Panc1 (cell line): ENCODE results near the gene SYT9. TPM values are rescaled to one million over a fixed set of nuclear protein-coding genes. Genes with fewer than 3 reads are reported as not detected.

ENCODE experiments used
- ATAC-seq: fragments of 200-7000 bp; cut with Tn5 transposase; 2 replicates; pipeline ENCODE4 v1.9.1; 2020; ENCODE audit warnings: mild to moderate bottlenecking, moderate library complexity
- BruUV-seq: library from RNA; stranded (reverse); fragments of 400-500 nt; replicated peaks from 2 replicates; lab custom pipeline; 2021; lab: Mats Ljungman, UMichigan
- CTCF ChIA-PET: fragments of 300-600 bp; sonication (Branson Sonifier 250); formaldehyde crosslinking; loops from one replicate; lab custom pipeline; 2022; ENCODE audit warnings: antibody characterized with exemption; lab: Charles Lee
- POLR2A ChIA-PET: fragments of 300-600 bp; sonication (Branson Sonifier 250); formaldehyde crosslinking; loops from one replicate; lab custom pipeline; 2022; ENCODE audit warnings: antibody characterized with exemption; lab: Charles Lee
- DNase-seq: peaks from one replicate; pipeline ENCODE4 v3.0.0-alpha.2; 2010; ENCODE audit warnings: low read depth, low spot score
- H3K27ac ChIP-seq: 2 replicates; pipeline ENCODE4 v1.5.1; 2011; ENCODE audit warnings: mild to moderate bottlenecking, low read length, inconsistent platforms
- H3K27me3 ChIP-seq: fragments of 200-500 bp; sonication (Bioruptor generic); 2 replicates; pipeline ENCODE4 v1.6.0; 2014; ENCODE audit warnings: low read length, inconsistent platforms; ENCODE audit not compliant: control insufficient read depth, insufficient read depth
- H3K36me3 ChIP-seq: fragments of 200-500 bp; sonication (Bioruptor generic); 2 replicates; pipeline ENCODE4 v1.5.1; 2014; ENCODE audit warnings: inconsistent platforms, mild to moderate bottlenecking, low read length, moderate library complexity; ENCODE audit not compliant: control insufficient read depth, insufficient read depth
- H3K4me1 ChIP-seq: 2 replicates; pipeline ENCODE4 v1.5.1; 2011; ENCODE audit warnings: inconsistent platforms, mild to moderate bottlenecking, low read length, moderate library complexity; ENCODE audit not compliant: control insufficient read depth, insufficient read depth
- H3K4me3 ChIP-seq, 2 experiments: 2 replicates each; pipeline ENCODE4 v1.5.1; 2011 to 2012; ENCODE audit warnings: low read depth in 2 of 2, low read length in 2 of 2, mild to moderate bottlenecking in 2 of 2, inconsistent platforms in 1 of 2, moderate library complexity in 1 of 2
- H3K9me3 ChIP-seq: fragments of 200-500 bp; sonication (Bioruptor generic); 2 replicates; pipeline ENCODE4 v1.5.1; 2014; ENCODE audit warnings: low read depth, mild to moderate bottlenecking, inconsistent platforms, low read length, moderate library complexity; ENCODE audit not compliant: control insufficient read depth, insufficient read depth
- POLR2AphosphoS5 ChIP-seq: IDR thresholded peaks from 2 replicates; pipeline ENCODE4 v1.6.1; 2012; ENCODE audit warnings: mild to moderate bottlenecking, low read depth, low read length, moderate library complexity
- SIN3A ChIP-seq: IDR thresholded peaks from 2 replicates; pipeline ENCODE4 v1.6.1; 2012; ENCODE audit warnings: low read depth, mild to moderate bottlenecking, low read length, moderate library complexity, borderline replicate concordance; ENCODE audit not compliant: insufficient read depth
- TCF7L2 ChIP-seq: IDR thresholded peaks from 2 replicates; pipeline ENCODE4 v1.6.1; 2011; ENCODE audit warnings: mild to moderate bottlenecking, low read depth, low read length, inconsistent platforms
- in situ Hi-C: cut with HindIII; loops from 2 replicates; pipeline ENCODE4 v1.10.0; 2016; ENCODE audit warnings: low sequenced_read_pairs, low pct_unique_long_range_greater_than_20kb
- intact Hi-C: fragments of 100-400 bp; cut with micrococcal nuclease; formaldehyde crosslinking; loops from one replicate; pipeline ENCODE4 v1.10.0; 2022; ENCODE audit not compliant: unreplicated experiment
- total RNA-seq: library from RNA; stranded (reverse); gene quantifications from one replicate; pipeline ENCODE4 v1.2.1, GENCODE V29; 2021; ENCODE audit not compliant: unreplicated experiment
- TF ChIP-seq, protein P1 (sequence below): fragments of 450-650 bp; IDR thresholded peaks from 2 replicates; pipeline ENCODE4 v1.5.1; 2017; ENCODE audit warnings: mild to moderate bottlenecking
- TF ChIP-seq, protein P2 (sequence below), 2 experiments: IDR thresholded peaks; 2 replicates each; pipeline ENCODE4 v1.6.1; 2011 to 2012; ENCODE audit warnings: low read depth in 2 of 2, control low read depth in 1 of 2, low read length in 1 of 2, mild to moderate bottlenecking in 1 of 2, moderate library complexity in 1 of 2; ENCODE audit not compliant: insufficient read depth in 1 of 2

SYT9 gene
- total RNA-seq, 1 experiment from 2014 or later = 3.7 TPM

DNA sequence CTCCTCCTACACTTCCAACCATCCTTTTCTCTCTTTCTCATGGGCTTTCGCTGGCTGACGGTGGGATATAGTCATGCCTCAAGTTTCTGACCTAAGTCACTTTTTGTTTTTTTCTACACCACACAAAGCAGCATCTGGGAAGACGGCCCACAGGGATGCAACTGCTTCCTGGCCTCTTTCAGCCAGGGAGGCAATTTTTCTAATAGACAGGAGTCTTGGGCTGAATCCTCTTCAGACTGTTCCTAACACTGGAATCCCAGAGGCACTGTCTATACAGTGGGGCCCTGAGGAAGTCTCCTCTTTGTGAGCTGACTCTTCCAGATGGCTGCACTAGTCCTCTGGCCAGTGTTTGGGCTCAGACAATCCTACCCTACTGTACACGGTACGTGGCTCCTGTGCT lies 193.9 kb downstream of the SYT9 start:
- CTCF ChIA-PET = no interaction called here
- intact Hi-C loops (loop anchor here (10.0 kb wide), 1 partner anchor 301 kb away; no protein-coding TSS in a partner anchor), in situ Hi-C loops (no loop called here)
- POLR2A ChIA-PET = no interaction called here
- Histone ChIP-seq H3K36me3 (no peaks in the 10 kb centered on the region), H3K9me3 (no peaks in the 10 kb centered on the region), H3K27me3 (peaks cover 2% of the 10 kb centered on the region; the same call in 1 of the 2 replicates), H3K4me1 (no peaks in the 10 kb centered on the region), H3K4me3 (no peak overlapping the region), H3K27ac (no peak overlapping the region)
- ATAC-seq = no peak
- no TSS peak for BruUV-seq
- DNase-seq = no peak
- TF ChIP-seq, protein P1, sequence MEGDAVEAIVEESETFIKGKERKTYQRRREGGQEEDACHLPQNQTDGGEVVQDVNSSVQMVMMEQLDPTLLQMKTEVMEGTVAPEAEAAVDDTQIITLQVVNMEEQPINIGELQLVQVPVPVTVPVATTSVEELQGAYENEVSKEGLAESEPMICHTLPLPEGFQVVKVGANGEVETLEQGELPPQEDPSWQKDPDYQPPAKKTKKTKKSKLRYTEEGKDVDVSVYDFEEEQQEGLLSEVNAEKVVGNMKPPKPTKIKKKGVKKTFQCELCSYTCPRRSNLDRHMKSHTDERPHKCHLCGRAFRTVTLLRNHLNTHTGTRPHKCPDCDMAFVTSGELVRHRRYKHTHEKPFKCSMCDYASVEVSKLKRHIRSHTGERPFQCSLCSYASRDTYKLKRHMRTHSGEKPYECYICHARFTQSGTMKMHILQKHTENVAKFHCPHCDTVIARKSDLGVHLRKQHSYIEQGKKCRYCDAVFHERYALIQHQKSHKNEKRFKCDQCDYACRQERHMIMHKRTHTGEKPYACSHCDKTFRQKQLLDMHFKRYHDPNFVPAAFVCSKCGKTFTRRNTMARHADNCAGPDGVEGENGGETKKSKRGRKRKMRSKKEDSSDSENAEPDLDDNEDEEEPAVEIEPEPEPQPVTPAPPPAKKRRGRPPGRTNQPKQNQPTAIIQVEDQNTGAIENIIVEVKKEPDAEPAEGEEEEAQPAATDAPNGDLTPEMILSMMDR = no peak
- TF ChIP-seq SIN3A (no peak), TCF7L2 (no peak), POLR2AphosphoS5 (no peak)
- TF ChIP-seq, protein P2, sequence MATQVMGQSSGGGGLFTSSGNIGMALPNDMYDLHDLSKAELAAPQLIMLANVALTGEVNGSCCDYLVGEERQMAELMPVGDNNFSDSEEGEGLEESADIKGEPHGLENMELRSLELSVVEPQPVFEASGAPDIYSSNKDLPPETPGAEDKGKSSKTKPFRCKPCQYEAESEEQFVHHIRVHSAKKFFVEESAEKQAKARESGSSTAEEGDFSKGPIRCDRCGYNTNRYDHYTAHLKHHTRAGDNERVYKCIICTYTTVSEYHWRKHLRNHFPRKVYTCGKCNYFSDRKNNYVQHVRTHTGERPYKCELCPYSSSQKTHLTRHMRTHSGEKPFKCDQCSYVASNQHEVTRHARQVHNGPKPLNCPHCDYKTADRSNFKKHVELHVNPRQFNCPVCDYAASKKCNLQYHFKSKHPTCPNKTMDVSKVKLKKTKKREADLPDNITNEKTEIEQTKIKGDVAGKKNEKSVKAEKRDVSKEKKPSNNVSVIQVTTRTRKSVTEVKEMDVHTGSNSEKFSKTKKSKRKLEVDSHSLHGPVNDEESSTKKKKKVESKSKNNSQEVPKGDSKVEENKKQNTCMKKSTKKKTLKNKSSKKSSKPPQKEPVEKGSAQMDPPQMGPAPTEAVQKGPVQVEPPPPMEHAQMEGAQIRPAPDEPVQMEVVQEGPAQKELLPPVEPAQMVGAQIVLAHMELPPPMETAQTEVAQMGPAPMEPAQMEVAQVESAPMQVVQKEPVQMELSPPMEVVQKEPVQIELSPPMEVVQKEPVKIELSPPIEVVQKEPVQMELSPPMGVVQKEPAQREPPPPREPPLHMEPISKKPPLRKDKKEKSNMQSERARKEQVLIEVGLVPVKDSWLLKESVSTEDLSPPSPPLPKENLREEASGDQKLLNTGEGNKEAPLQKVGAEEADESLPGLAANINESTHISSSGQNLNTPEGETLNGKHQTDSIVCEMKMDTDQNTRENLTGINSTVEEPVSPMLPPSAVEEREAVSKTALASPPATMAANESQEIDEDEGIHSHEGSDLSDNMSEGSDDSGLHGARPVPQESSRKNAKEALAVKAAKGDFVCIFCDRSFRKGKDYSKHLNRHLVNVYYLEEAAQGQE (IDR thresholded peaks at IDR 0.05; ENCODE audit: insufficient read depth in 1 of 2, low read depth in 2 of 2, low read length in 1 of 2) = no peak

DNA sequence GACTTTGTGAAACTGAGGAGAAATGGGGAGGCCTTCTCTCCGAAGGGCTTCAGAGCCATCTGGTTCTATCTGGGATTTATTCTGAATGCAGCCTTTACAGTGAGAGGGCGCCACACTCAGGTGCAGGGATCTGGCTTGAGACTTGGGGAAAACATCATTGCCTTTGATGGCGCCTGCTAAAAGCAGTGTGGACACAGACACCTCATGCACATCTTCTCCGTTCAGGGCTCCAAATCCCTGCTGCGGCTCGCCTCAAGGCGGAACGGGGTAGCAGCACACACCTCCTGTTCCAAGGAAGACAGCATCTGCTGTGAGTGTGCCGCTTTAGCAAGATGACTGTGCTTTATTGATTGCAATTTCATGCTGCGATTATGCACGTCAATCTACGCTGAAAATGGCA lies 196.5 kb downstream of the SYT9 start:
- H3K9me3 ChIP-seq = no peaks in the 10 kb centered on the region
- no peaks in the 10 kb centered on the region for H3K4me1 ChIP-seq
- no peak overlapping the region for H3K4me3 ChIP-seq
- DNase-seq = no peak
- intact Hi-C loops = loop anchor here (10.0 kb wide), 1 partner anchor 303 kb away; no protein-coding TSS in a partner anchor
- peaks cover 2% of the 10 kb centered on the region; the same call in 1 of the 2 replicates for H3K27me3 ChIP-seq
- ChIA-PET CTCF (no interaction called here), POLR2A (no interaction called here)
- no TSS peak for BruUV-seq
- ATAC-seq = no peak
- H3K27ac ChIP-seq = no peak overlapping the region
- TF ChIP-seq, protein P1 = peak; percentile 47; the same call in 1 of the 2 replicates
- no peak for TF ChIP-seq TCF7L2
- H3K36me3 ChIP-seq = no peaks in the 10 kb centered on the region
- in situ Hi-C loops = no loop called here
